Neural cell (in vitro differentiated cells): Measurements from ENCODE around the gene HECW1.

ENCODE experiments used
- CTCF ChIP-seq: fragments of 450-650 bp; IDR thresholded peaks from 2 replicates; pipeline ENCODE4 v1.5.1; 2014; ENCODE audit warnings: antibody characterized with exemption, mild to moderate bottlenecking, moderate library complexity; ENCODE audit not compliant: poor library complexity, severe bottlenecking
- EZH2 ChIP-seq: fragments of 200-600, 300-800 bp; shearing (Covaris generic), sonication (generic); IDR thresholded peaks from 2 replicates; pipeline ENCODE4 v1.6.1; 2014; ENCODE audit warnings: antibody characterized with exemption, low read length, borderline replicate concordance, mild to moderate bottlenecking; ENCODE audit not compliant: insufficient read depth, poor library complexity, severe bottlenecking
- RAD21 ChIP-seq: fragments of 450-650 bp; conservative IDR thresholded peaks from 2 replicates; pipeline ENCODE4 v1.6.1; 2014; ENCODE audit warnings: antibody characterized with exemption, mild to moderate bottlenecking, moderate library complexity
- TF ChIP-seq, protein P1 (sequence below): IDR thresholded peaks from 2 replicates; pipeline ENCODE4 v1.6.1; 2012; ENCODE audit warnings: borderline replicate concordance

DNA sequence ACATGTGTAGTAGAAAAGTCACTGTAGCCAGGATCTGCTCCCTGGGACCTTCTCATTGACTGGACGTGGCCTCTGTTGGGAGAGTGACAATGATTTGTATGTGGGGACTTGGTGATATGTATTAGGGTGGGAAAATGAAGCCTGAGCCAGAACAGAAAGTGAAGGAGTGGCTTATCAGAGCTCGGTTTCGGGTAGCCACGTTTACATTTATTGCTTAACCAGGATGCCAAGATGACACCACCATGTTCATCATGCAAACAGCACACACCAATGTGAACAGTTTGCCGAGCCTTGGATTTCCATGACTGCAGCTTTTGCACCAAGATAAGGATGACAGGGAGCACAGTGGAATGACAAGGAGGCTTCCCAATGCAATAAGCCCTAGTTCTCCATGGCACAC is 357.7 kb downstream of the HECW1 start:
- TF ChIP-seq, protein P1, sequence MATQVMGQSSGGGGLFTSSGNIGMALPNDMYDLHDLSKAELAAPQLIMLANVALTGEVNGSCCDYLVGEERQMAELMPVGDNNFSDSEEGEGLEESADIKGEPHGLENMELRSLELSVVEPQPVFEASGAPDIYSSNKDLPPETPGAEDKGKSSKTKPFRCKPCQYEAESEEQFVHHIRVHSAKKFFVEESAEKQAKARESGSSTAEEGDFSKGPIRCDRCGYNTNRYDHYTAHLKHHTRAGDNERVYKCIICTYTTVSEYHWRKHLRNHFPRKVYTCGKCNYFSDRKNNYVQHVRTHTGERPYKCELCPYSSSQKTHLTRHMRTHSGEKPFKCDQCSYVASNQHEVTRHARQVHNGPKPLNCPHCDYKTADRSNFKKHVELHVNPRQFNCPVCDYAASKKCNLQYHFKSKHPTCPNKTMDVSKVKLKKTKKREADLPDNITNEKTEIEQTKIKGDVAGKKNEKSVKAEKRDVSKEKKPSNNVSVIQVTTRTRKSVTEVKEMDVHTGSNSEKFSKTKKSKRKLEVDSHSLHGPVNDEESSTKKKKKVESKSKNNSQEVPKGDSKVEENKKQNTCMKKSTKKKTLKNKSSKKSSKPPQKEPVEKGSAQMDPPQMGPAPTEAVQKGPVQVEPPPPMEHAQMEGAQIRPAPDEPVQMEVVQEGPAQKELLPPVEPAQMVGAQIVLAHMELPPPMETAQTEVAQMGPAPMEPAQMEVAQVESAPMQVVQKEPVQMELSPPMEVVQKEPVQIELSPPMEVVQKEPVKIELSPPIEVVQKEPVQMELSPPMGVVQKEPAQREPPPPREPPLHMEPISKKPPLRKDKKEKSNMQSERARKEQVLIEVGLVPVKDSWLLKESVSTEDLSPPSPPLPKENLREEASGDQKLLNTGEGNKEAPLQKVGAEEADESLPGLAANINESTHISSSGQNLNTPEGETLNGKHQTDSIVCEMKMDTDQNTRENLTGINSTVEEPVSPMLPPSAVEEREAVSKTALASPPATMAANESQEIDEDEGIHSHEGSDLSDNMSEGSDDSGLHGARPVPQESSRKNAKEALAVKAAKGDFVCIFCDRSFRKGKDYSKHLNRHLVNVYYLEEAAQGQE, result no peak
- TF ChIP-seq CTCF (no peak), EZH2 (no peak), RAD21 (no peak)
